AG09319 (cell line): ENCODE data around the gene ITGA3.

Source experiments
- DNase-seq: peaks from one replicate; pipeline ENCODE4 v3.0.0-alpha.2; 2010; ENCODE audit warnings: low read depth; ENCODE audit errors: extremely low read depth
- CTCF ChIP-seq: IDR thresholded peaks from 2 replicates; pipeline ENCODE4 v1.5.1; 2011; ENCODE audit warnings: low read depth, mild to moderate bottlenecking, inconsistent platforms, low read length, moderate library complexity

ITGA3 gene

GRCh38 chr17:50072925-50073324 lies 17.0 kb downstream of the ITGA3 start:
- no peak for DNase-seq
- no peak for TF ChIP-seq CTCF

GRCh38 chr17:50074227-50074626 lies 18.3 kb downstream of the ITGA3 start:
- no peak for TF ChIP-seq CTCF
- no peak for DNase-seq

DNA sequence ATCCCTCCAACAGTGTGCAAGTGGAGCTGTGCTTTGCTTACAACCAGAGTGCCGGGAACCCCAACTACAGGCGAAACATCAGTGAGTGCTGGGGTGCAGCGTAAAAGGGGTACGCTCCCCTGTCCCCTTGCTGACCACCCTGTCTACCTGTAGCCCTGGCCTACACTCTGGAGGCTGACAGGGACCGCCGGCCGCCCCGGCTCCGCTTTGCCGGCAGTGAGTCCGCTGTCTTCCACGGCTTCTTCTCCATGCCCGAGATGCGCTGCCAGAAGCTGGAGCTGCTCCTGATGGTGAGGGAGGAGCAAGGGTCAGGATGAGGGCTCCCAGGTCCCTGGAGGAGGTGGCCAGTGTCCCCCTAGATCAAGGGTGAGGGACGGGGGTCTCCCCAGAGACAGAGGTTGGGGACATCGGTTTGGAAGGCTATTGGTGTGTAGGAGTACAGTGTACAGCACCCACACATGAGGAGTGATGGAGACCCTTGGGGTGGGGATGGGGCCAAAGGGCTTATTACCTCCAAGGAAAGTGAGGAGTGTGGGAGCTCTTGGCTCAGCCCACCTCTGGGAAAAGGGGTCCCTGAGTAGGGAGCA lies 19.6 kb downstream of the ITGA3 start:
- TF ChIP-seq CTCF, result no peak
- DNase-seq, result no peak

GRCh38 chr17:50076221-50076590 lies 20.3 kb downstream of the ITGA3 start:
- DNase-seq, result no peak
- TF ChIP-seq CTCF, result no peak

GRCh38 chr17:50076591-50077235 lies 20.8 kb downstream of the ITGA3 start:
- no peak for TF ChIP-seq CTCF
- no peak for DNase-seq

DNA sequence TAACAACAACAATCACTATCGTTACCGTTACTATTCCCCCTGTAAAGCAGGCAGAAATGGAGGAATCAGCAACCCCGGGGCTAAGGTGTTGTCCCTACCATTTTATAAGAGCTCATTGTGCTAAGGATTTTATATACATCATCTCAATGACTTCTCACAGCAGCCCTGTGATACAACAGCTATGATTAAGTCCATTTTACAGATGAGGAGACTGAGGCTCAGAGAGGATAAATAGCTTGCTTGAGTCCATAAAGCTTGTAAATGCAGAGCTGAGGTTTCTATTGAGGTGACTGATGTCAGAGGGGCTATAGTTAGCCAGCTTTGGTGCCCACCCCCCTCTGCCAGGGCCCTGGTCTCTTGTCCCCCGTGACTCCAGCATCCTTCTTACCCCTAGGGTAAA lies 22.5 kb downstream of the ITGA3 start:
- no peak for DNase-seq
- no peak for TF ChIP-seq CTCF

DNA sequence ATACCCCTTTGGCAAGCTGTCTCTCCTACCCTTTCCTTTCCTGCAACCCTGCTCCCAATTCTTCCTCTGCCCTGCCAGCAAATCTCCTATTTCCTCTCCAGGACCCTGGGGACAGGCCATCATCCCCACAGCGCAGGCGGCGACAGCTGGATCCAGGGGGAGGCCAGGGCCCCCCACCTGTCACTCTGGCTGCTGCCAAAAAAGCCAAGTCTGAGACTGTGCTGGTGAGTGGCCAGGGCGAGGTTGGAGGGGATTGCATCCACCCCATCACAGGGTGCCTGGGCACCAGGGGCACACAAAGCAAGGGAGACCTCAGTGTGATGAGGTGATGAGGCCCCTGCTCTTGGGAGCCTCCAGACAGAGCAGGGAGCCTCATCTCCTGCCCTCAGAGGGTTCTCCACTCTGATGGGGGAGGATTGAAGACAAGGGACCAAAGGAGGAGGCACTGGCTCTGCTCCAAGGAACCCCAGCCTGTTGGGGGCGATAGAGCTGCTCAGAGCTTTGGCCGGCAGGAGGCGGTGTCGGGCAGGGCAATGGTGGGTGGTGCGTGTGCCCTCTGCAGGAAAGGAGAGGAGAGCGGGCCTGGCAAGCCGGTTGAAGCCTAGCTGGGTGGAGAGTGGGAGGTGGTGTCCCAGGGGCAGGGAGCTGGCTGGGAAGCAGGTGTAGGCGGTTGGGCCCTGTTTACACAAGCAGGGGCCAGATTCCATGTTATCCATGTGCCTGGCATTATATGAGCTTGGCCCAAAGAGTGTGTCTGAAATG lies 23.6 kb downstream of the ITGA3 start:
- TF ChIP-seq CTCF, result peak; percentile 43
- no peak for DNase-seq
